ENCODE results near the gene PAPPA. TPM values are rescaled to one million over a fixed set of nuclear protein-coding genes. Genes with fewer than 3 reads are reported as not detected.

The PAPPA gene
- total RNA-seq, 4 donors from 2014 or later = 2.1 to 5.0 (median 3.7) TPM

- WGBS = 33% methylated on average over 4 of the region's 4 CpGs
- H3K36me3 ChIP-seq = no peaks in the 10 kb centered on the region
- no peak overlapping the region for H3K4me3 ChIP-seq
- TF ChIP-seq POLR2A (IDR thresholded peaks at IDR 0.05; ENCODE audit: low read depth) (no peak), CTCF (IDR thresholded peaks at IDR 0.05) (peak in 2 of 3 experiments; percentile 32 to 43)
- H3K4me1 ChIP-seq = peaks cover 0 to 17% (median 15%) of the 10 kb centered on the region in 4 donors
- H3K27ac ChIP-seq (replicated peaks in 1 of 4) = no peak overlapping the region
- no peak for DNase-seq (ENCODE audit: extremely low spot score)
- H3K9me3 ChIP-seq = no peaks in the 10 kb centered on the region
- intact Hi-C loops (cut with DNase I) = loop anchor here (5.0 to 10.0 kb wide), 3 partner anchors 425 to 558 kb away; no protein-coding TSS in a partner anchor
- H3K27me3 ChIP-seq = peaks cover 0 to 80% (median 7%) of the 10 kb centered on the region in 4 donors
Measured at GRCh38 chr9:116149844-116150243, 3.7 kb upstream of the PAPPA start.

GRCh38 chr9:116151199-116151598 lies 2.4 kb upstream of the PAPPA start:
- intact Hi-C loops (cut with DNase I) = loop anchor here (5.0 to 10.0 kb wide), 3 partner anchors 424 to 559 kb away; no protein-coding TSS in a partner anchor
- Histone ChIP-seq H3K4me1 (peaks cover 11 to 29% (median 27%) of the 10 kb centered on the region in 4 donors), H3K27me3 (peaks cover 0 to 86% (median 16%) of the 10 kb centered on the region in 4 donors), H3K4me3 (no peak overlapping the region), H3K36me3 (no peaks in the 10 kb centered on the region), H3K27ac (replicated peaks in 1 of 4) (no peak overlapping the region), H3K9me3 (no peaks in the 10 kb centered on the region)
- DNase-seq (ENCODE audit: extremely low spot score) = no peak
- no peak for TF ChIP-seq CTCF (IDR thresholded peaks at IDR 0.05)
- no peak for TF ChIP-seq POLR2AphosphoS5 (IDR thresholded peaks at IDR 0.05)
- TF ChIP-seq POLR2A (IDR thresholded peaks at IDR 0.05; ENCODE audit: low read depth) = no peak
- no peak for TF ChIP-seq EP300 (IDR thresholded peaks at IDR 0.05)
- 75% methylated on average over 4 of the region's 4 CpGs for WGBS

GRCh38 chr9:116151966-116152381 lies 1.6 kb upstream of the PAPPA start:
- 52% methylated on average over 6 of the region's 6 CpGs for WGBS
- Histone ChIP-seq H3K4me3 (no peak overlapping the region), H3K27me3 (peaks cover 0 to 82% (median 16%) of the 10 kb centered on the region in 4 donors), H3K27ac (replicated peaks in 1 of 4) (no peak overlapping the region), H3K36me3 (no peaks in the 10 kb centered on the region), H3K9me3 (no peaks in the 10 kb centered on the region), H3K4me1 (peaks cover 11 to 36% (median 34%) of the 10 kb centered on the region in 4 donors)
- TF ChIP-seq EP300 (IDR thresholded peaks at IDR 0.05) (no peak), CTCF (IDR thresholded peaks at IDR 0.05) (no peak), POLR2AphosphoS5 (IDR thresholded peaks at IDR 0.05) (no peak), POLR2A (IDR thresholded peaks at IDR 0.05; ENCODE audit: low read depth) (no peak)
- intact Hi-C loops (cut with DNase I) = loop anchor here (5.0 to 10.0 kb wide), 3 partner anchors 423 to 560 kb away; no protein-coding TSS in a partner anchor
- no peak for DNase-seq (ENCODE audit: extremely low spot score)

GRCh38 chr9:116152390-116152789 lies 1.2 kb upstream of the PAPPA start:
- DNase-seq (ENCODE audit: extremely low spot score) = no peak
- Histone ChIP-seq H3K27me3 (peaks cover 0 to 78% (median 16%) of the 10 kb centered on the region in 4 donors), H3K36me3 (no peaks in the 10 kb centered on the region), H3K27ac (replicated peaks in 1 of 4) (peak overlapping the region in 3 of 4 donors; percentile 49 to 66 (median 52)), H3K4me1 (peaks cover 11 to 40% (median 38%) of the 10 kb centered on the region in 4 donors), H3K4me3 (no peak overlapping the region), H3K9me3 (no peaks in the 10 kb centered on the region)
- TF ChIP-seq POLR2AphosphoS5 (IDR thresholded peaks at IDR 0.05) (no peak), CTCF (IDR thresholded peaks at IDR 0.05) (peak in 1 of 3 experiments; percentile 21), POLR2A (IDR thresholded peaks at IDR 0.05; ENCODE audit: low read depth) (no peak), EP300 (IDR thresholded peaks at IDR 0.05) (no peak)
- intact Hi-C loops (cut with DNase I) = loop anchor here (5.0 to 10.0 kb wide), 3 partner anchors 422 to 560 kb away; no protein-coding TSS in a partner anchor
- WGBS = 45% methylated on average over 2 of the region's 2 CpGs

Data from esophagus muscularis mucosa (tissue), 4 donors.